IPS-18c (cell line): Measurements from ENCODE around the gene MXRA7.
A peak's percentile ranks its signal among the peaks of the same experiment; 100 is the strongest.
"Not testable (repeated sequence)": the region's sequence is repeated elsewhere in the genome, so short reads cannot be mapped to it uniquely, and the experiment has no call there.

Experiments used
- H3K4me3 ChIP-seq: 2 replicates; pipeline ENCODE4 v1.7.0; 2013; ENCODE audit warnings: low read depth, mild to moderate bottlenecking, low read length, moderate library complexity; ENCODE audit not compliant: insufficient read depth
- H3K9me3 ChIP-seq: one replicate; pipeline ENCODE4 v1.6.1; 2013; ENCODE audit warnings: mild to moderate bottlenecking, low read length, moderate library complexity; ENCODE audit not compliant: control insufficient read depth, insufficient read depth

The MXRA7 gene, protein sequence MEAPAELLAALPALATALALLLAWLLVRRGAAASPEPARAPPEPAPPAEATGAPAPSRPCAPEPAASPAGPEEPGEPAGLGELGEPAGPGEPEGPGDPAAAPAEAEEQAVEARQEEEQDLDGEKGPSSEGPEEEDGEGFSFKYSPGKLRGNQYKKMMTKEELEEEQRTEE

GRCh38 chr17:76710863-76711611, at the start of gene MXRA7:
Gene MXRA7, minus strand, starts transcription at chr17:76710965. Its CDS starts 19 bp downstream, at chr17:76710946.
- no peaks in the 10 kb centered on the region for H3K9me3 ChIP-seq
- H3K4me3 ChIP-seq: peak within 1 kb of the TSS; percentile 62

GRCh38 chr17:76758570-76758969, 47.8 kb upstream of the MXRA7 start:
- Histone ChIP-seq H3K9me3 (no peaks in the 10 kb centered on the region), H3K4me3 (no peak overlapping the region)

DNA sequence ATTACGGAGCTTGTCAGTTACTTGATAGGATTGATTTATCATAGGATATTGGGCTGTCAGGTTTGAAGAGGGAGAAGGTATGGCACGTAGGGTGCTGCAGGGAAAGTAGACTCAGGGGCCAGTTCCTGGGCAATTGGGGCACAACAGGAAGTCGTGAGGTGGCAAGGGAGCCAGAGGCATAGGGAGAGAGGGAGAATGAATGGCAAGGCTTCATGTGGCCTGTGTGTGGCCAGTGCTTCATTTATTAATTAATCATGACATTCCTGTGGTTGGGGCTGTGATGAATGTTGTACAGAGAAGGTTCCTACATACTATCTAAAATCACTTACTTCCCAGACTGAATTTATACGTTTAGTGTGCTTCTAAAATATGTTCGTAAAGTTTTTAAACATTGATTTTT, 46.5 kb upstream of the MXRA7 start:
- Histone ChIP-seq H3K9me3 (no peaks in the 10 kb centered on the region), H3K4me3 (no peak overlapping the region)

DNA sequence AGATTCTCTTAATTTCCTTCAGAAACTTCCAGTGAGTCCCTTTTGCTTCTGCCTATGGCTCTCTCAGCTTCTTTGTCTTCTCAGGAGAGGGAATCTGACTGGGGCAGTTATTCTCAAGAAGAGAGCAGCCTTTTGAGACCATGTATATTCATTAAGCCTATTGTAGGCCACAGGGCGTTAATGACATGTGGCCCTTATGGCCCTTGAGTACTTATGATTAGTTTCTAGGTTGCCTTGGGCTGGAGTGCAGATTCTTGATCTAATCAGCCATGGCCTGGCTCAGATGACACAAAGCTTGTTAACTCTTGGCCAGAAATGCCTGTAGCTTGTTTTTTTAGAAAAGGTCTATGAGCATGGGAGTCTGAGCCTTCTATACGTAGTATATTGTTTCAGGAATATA, 44.5 kb upstream of the MXRA7 start:
- H3K4me3 ChIP-seq: no peak overlapping the region
- H3K9me3 ChIP-seq: no peaks in the 10 kb centered on the region

DNA sequence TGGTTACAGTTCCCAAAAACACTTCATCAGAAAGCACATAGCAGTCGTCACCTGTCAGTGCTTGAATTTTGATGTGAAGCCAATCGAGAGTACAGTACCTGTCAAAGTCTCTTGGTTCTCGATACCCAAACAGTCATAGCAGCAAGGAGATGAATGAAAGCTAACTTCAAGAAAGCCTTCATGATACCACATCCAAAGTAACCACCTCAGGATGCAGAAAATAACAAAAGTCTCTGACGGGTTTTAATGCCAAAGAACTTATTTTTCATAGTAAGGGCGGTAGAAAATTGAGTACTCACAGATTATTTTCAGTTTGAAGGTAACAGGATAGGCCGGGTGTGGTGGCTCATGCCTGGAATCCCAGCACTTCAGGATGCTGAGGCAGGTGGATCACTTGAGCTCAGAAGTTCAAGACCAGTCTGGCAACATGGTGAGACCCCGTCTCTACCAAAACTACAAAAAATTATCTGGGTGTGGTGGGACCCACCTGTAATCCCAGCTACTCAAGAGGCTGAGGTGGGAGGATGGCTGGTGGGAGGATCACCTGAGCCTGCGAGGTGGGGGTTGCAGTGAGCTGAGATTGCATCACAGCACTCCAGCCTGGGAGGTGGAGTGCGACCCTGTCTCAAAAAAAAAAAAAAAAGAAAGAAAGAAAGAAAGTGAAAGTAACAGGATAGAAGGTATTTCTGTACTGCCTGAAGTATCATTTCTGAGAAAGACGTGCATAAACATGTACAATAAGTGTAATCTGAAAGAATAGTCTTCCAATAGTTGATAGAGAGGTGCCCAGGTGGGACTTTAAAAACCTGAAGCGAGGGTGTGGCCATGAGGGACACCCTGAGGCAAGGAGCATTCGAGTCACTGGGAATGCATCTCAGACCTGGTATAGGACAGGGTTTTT, 42.5 kb upstream of the MXRA7 start:
- Histone ChIP-seq H3K9me3 (no peaks in the 10 kb centered on the region), H3K4me3 (no peak overlapping the region)

DNA sequence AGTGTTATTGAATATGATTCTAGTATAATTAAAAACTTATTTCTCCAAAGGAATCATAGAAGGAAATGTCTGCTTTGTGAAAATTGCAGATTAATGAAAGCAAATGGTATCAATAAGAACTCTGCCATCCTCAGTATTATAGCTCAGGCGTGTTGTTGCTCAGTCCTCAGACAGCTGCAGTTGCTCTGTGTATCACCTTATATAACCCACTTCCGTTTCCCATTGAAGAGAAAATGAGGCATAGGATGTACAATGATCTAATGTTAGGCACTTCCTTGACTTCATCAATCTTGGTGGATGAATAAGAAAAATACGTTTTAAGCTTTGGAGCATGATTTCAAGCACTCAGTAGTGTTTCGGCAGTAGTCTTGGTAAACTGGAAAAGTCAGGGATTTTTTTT, 41.2 kb upstream of the MXRA7 start:
- no peak overlapping the region for H3K4me3 ChIP-seq
- H3K9me3 ChIP-seq: no peaks in the 10 kb centered on the region

- no peak overlapping the region for H3K4me3 ChIP-seq
Measured at GRCh38 chr17:76751416-76751993, 40.7 kb upstream of the MXRA7 start.

GRCh38 chr17:76748657-76749056, 37.9 kb upstream of the MXRA7 start:
- H3K9me3 ChIP-seq: no peaks in the 10 kb centered on the region

More at GRCh38 chr17:76751416-76751993, 40.7 kb upstream of the MXRA7 start:
- H3K9me3 ChIP-seq: no peaks in the 10 kb centered on the region

DNA sequence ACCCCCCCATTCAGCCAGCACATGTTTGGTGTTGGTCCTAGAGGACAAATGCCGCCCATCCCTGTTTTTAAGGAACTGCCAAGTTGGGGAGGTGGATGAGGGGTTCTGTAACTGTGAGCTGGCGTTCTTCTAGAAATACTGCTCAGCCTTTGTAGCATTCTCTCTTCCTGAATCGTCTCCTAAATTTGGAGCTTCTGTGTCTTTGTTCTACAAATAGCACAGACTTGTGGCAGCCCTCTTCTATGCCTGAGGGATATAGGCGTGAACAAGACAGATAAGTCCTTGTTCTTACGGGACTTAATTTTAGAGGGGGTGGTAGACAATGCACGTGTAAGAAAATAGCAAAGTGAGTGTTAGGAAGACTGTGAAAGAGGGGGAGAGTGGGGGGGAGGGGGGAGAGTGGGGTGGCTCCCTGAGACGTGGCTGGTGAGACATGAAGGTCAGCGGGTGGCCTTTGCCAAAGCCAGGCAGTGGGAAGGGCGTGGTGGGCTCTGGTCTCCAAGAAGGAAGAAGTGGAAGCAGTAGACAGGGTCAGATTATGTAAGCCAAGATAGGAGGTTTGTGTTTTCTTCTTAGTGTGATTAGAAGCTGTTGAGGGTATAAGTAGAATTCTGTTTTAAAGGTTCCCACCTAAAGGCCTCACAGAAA, 37.1 kb upstream of the MXRA7 start:
- no peaks in the 10 kb centered on the region for H3K9me3 ChIP-seq

More at GRCh38 chr17:76748657-76749056, 37.9 kb upstream of the MXRA7 start:
- H3K4me3 ChIP-seq: no peak overlapping the region

GRCh38 chr17:76745785-76746184, 35.0 kb upstream of the MXRA7 start:
- not testable (repeated sequence) for H3K9me3 ChIP-seq, H3K4me3 ChIP-seq

More for the DNA sequence above, 37.1 kb upstream of the MXRA7 start:
- no peak overlapping the region for H3K4me3 ChIP-seq

DNA sequence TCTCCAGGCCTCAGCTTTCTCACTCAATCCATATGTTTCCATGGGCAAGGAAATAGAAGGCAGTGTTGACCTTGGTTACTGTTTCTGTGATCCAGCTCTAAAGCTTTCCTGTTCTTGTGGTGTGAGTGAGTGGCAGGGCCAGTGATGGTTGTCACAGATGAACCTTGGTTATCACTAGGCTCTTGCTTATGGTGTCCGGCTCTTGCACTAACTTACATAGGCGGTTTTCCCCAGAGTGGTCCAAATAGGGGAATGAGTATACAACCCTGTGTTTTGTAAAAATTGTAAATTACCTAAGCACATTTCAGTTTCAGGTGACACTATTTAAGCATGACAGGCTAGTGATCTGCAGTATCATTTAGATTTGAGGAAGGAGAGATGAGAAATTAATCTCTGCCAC, 34.0 kb upstream of the MXRA7 start:
- Histone ChIP-seq H3K9me3 (no peaks in the 10 kb centered on the region), H3K4me3 (no peak overlapping the region)

DNA sequence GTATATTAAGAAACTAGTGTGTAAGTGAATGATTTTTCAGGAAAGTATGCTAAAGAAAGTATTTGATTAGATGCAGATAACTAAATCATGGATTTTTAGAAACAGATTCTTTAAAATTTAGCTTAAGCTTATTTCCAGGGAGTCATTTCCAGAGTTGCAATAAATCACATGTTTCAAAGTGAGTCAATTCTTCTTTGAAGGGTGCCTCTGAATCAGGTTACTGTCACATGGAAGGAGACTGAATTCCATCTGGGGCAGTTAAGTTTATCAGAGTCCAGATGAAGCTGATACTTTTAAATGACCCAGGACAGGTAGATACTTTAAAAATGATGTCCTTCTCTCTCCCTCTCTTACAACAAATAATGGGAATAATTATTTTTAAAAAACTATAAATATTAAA, 32.2 kb upstream of the MXRA7 start:
- H3K4me3 ChIP-seq: no peak overlapping the region
- H3K9me3 ChIP-seq: no peaks in the 10 kb centered on the region

GRCh38 chr17:76740329-76741118, 29.8 kb upstream of the MXRA7 start:
- no peaks in the 10 kb centered on the region for H3K9me3 ChIP-seq
- H3K4me3 ChIP-seq: no peak overlapping the region

DNA sequence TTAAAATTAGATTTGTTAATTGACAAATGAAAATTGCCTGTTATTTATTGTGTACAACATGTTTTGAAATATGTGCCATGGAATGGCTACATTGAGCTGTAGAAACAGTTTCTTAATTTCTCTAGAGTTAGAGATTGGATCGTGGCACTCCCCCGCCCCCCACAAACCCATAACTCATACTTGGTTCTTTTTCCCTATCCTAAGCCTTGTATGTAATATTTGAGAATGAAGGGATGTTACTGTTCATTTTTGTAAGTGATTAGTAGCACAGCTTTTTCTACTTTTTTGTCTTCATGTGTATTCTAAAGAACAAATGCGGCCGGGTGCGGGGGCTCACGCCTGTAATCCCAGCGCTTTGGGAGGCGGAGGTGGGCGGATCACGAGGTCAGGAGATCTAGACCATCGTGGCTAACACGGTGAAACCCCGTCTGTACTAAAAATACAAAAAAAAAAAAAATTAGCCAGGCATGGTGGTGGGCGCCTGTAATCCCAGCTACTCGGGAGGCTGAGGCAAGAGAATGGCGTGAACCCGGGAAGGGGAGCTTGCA, 28.9 kb upstream of the MXRA7 start:
- not testable (repeated sequence) for H3K9me3 ChIP-seq

DNA sequence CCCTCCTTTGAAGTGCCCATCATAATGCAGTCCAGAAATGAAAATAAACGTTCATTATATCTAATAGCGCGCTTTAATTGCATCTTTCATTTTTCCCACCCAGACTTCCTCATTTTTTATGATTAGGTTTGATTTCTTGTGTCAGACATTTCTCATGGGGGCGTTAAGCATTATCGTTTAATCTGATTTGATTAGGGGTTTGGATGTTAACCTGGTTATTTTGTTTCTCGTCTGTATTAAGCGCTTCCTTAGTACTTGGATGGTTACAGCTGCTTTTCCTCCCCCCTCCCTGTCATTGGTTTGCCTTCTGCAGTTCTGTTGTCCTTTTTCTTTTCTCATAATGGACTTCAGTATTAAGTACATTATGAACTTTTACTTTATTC, 27.7 kb upstream of the MXRA7 start:
- H3K9me3 ChIP-seq: no peaks in the 10 kb centered on the region
- peak overlapping the region; percentile 68 for H3K4me3 ChIP-seq

More for the DNA sequence above, 28.9 kb upstream of the MXRA7 start:
- not testable (repeated sequence) for H3K4me3 ChIP-seq
